CD4-positive, alpha-beta T cell (primary cell): ENCODE measurements around the gene FAM135A. TPM values are rescaled to one million over a fixed set of nuclear protein-coding genes. Genes with fewer than 3 reads are reported as not detected.
"Not testable (repeated sequence)": the region's sequence is repeated elsewhere in the genome, so short reads cannot be mapped to it uniquely, and the experiment has no call there.

Experiments
- ATAC-seq: fragments of 200-7000 bp; cut with Tn5 transposase; one replicate; pipeline ENCODE4 v1.10.0; 2022; ENCODE audit warnings: mild to moderate bottlenecking; ENCODE audit not compliant: poor library complexity
- CTCF ChIA-PET: fragments of 350-600 bp; sonication (Branson Sonifier 250); formaldehyde crosslinking; loops from one replicate; lab custom pipeline; 2021; ENCODE audit warnings: antibody characterized with exemption, inconsistent platforms; lab: Charles Lee
- POLR2A ChIA-PET: fragments of 350-600 bp; sonication (Branson Sonifier 250); formaldehyde crosslinking; loops from one replicate; lab custom pipeline; 2021; ENCODE audit warnings: antibody characterized with exemption, inconsistent platforms; lab: Charles Lee
- DNase-seq, 14 experiments: peaks; one replicate each; pipeline ENCODE4 v3.0.0-alpha.2; 2013 to 2020; ENCODE audit warnings: mixed read lengths in 2 of 14
- H3K27ac ChIP-seq, 2 donors: one replicate each; pipeline versions ENCODE4 v1.5.1 to v1.7.0; 2013; ENCODE audit warnings: low read length in 2 of 2, low read depth in 1 of 2, mild to moderate bottlenecking in 1 of 2
- H3K27me3 ChIP-seq, 2 experiments: 1 replicate in 1 of 2; 2 replicates in 1 of 2; pipeline versions ENCODE4 v1.6.1 to v1.7.0; 2013; ENCODE audit warnings: low read length in 2 of 2, control low read depth in 1 of 2, mild to moderate bottlenecking in 1 of 2, moderate library complexity in 1 of 2; ENCODE audit not compliant: insufficient read depth in 2 of 2, control insufficient read depth in 1 of 2
- H3K36me3 ChIP-seq: one replicate; pipeline ENCODE4 v1.6.1; 2013; ENCODE audit warnings: low read length, control low read depth; ENCODE audit not compliant: insufficient read depth
- H3K4me1 ChIP-seq: one replicate; pipeline ENCODE4 v1.6.1; 2013; ENCODE audit warnings: low read length, control low read depth; ENCODE audit not compliant: insufficient read depth
- H3K4me3 ChIP-seq: one replicate; pipeline ENCODE4 v1.5.1; 2013; ENCODE audit warnings: mild to moderate bottlenecking, low read length, moderate library complexity
- H3K9me3 ChIP-seq, 2 experiments: 1 replicate in 1 of 2; 2 replicates in 1 of 2; pipeline versions ENCODE4 v1.6.1 to v1.7.0; 2013; ENCODE audit warnings: low read length in 2 of 2, mild to moderate bottlenecking in 2 of 2, control low read depth in 1 of 2, moderate library complexity in 1 of 2; ENCODE audit not compliant: control insufficient read depth in 1 of 2, insufficient read depth in 1 of 2
- H3K27ac Mint-ChIP-seq: one replicate; pipeline ENCODE4 v1.8.0; 2020; ENCODE audit warnings: mixed read lengths
- H3K27me3 Mint-ChIP-seq: one replicate; pipeline ENCODE4 v1.8.0; 2021; ENCODE audit warnings: mixed read lengths
- H3K36me3 Mint-ChIP-seq: one replicate; pipeline ENCODE4 v1.8.0; 2021; ENCODE audit warnings: low read depth, mixed read lengths
- H3K4me1 Mint-ChIP-seq: one replicate; pipeline ENCODE4 v1.8.0; 2021; ENCODE audit warnings: low read depth, mixed read lengths
- H3K4me3 Mint-ChIP-seq: one replicate; pipeline ENCODE4 v1.8.0; 2020; ENCODE audit warnings: mild to moderate bottlenecking, mixed read lengths
- H3K9me3 Mint-ChIP-seq: one replicate; pipeline ENCODE4 v1.8.0; 2020; ENCODE audit warnings: mixed read lengths
- intact Hi-C, 2 experiments: fragments of 100-400 bp; cut with DNase I in 1 of 2; cut with micrococcal nuclease in 1 of 2; formaldehyde crosslinking; loops; one replicate each; pipeline versions ENCODE4 v1.15.1 to v1.9.0; 2023 to 2025; cut with DNase I, micrococcal nuclease
- total RNA-seq, 174 experiments: library from RNA in 2 of 174; stranded (reverse) in 2 of 174; gene quantifications; one replicate each; pipeline ENCODE4 v1.2.3 and lab custom pipeline; 2021 to 2026
- TF ChIP-seq, protein P1 (sequence below): fragments of 200-600 bp; IDR thresholded peaks from one replicate; pipeline ENCODE4 v1.8.0; 2022; ENCODE audit warnings: antibody characterized with exemption, mild to moderate bottlenecking

FAM135A gene
- total RNA-seq, 2 experiments from 2014 or later, result 5.6 to 6.6 TPM

DNA sequence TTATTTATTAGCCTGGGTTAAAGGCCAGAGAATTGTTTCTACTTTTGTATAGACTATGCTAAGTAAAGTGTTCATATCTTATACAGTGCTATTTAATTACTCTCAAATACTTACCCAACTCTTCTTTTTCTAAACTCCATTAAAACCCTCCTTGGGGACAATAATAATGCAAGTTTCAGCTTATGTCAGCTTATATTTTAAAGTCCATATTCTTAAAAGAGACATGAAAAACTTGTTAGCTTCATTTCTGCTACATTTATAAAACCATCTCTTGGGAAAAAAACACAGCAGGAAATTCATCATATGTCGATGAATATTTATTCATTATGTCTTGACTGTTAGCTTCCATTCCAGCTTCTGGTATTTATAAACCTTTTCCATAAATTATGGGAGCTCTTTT lies 81.5 kb downstream of the FAM135A start:
- H3K36me3 ChIP-seq, result no peaks in the 10 kb centered on the region
- TF ChIP-seq, protein P1, sequence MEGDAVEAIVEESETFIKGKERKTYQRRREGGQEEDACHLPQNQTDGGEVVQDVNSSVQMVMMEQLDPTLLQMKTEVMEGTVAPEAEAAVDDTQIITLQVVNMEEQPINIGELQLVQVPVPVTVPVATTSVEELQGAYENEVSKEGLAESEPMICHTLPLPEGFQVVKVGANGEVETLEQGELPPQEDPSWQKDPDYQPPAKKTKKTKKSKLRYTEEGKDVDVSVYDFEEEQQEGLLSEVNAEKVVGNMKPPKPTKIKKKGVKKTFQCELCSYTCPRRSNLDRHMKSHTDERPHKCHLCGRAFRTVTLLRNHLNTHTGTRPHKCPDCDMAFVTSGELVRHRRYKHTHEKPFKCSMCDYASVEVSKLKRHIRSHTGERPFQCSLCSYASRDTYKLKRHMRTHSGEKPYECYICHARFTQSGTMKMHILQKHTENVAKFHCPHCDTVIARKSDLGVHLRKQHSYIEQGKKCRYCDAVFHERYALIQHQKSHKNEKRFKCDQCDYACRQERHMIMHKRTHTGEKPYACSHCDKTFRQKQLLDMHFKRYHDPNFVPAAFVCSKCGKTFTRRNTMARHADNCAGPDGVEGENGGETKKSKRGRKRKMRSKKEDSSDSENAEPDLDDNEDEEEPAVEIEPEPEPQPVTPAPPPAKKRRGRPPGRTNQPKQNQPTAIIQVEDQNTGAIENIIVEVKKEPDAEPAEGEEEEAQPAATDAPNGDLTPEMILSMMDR, result no peak
- intact Hi-C loops, result no loop called here
- H3K4me1 ChIP-seq, result no peaks in the 10 kb centered on the region
- no peak overlapping the region for H3K4me3 ChIP-seq
- no peaks in the 10 kb centered on the region for H3K9me3 ChIP-seq
- H3K27ac ChIP-seq, result no peak overlapping the region
- ATAC-seq, result no peak
- no peak overlapping the region for H3K4me3 Mint-ChIP-seq
- ChIA-PET CTCF (no interaction called here), POLR2A (interaction anchor here (0.7 kb wide), 1 partner anchor 64 kb away, joined by 3 read pairs; no protein-coding TSS in a partner anchor)
- H3K9me3 Mint-ChIP-seq, result peaks cover 15% of the 10 kb centered on the region
- peaks cover 42% of the 10 kb centered on the region for H3K36me3 Mint-ChIP-seq
- no peak overlapping the region for H3K27ac Mint-ChIP-seq
- H3K27me3 ChIP-seq, result no peaks in the 10 kb centered on the region
- no peaks in the 10 kb centered on the region for H3K27me3 Mint-ChIP-seq
- H3K4me1 Mint-ChIP-seq, result no peaks in the 10 kb centered on the region
- DNase-seq, result no peak

DNA sequence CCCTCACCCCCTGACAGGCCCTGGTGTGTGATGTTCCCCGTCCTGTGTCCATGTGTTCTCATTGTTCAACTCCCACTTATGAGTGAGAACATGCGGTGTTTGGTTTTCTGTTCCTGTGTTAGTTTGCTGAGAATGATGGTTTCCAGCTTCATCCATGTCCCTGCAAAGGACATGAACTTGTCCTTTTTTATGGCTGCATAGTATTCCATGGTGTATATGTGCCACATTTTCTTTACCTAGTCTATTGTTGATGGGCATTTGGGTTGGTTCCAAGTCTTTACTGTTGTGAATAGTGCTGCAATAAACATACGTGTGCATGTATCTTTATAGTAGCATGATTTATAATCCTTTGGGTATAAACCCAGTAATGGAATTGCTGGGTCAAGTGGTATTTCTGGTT lies 82.5 kb downstream of the FAM135A start:
- ATAC-seq, CTCF ChIA-PET: not testable (repeated sequence)

DNA sequence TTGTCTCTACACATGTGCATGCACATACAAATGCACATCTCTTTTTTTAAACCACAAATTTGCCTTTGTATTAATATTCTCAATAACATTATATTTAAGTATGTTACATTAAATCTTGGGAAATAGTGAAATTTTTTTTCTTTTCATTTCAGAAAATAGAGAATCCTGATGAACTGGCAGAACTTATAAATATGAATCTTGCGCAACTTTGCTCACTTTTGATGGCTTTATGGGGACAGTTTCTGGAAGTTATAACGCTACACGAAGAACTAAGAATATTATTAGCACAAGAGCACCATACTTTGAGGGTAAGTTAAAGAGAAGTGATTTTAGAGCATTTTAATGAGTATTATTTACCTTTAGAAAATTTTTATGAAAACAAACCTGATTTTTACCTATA lies 89.2 kb downstream of the FAM135A start:
- H3K4me1 ChIP-seq, result no peaks in the 10 kb centered on the region
- DNase-seq (no peak), ATAC-seq (no peak)
- intact Hi-C loops, result no loop called here
- POLR2A ChIA-PET, result no interaction called here
- peaks cover 8 to 12% of the 10 kb centered on the region in 2 experiments for H3K9me3 ChIP-seq
- Mint-ChIP-seq H3K4me1 (no peaks in the 10 kb centered on the region), H3K27ac (no peak overlapping the region), H3K4me3 (no peak overlapping the region), H3K36me3 (peaks cover 76% of the 10 kb centered on the region), H3K9me3 (peaks cover 32% of the 10 kb centered on the region), H3K27me3 (no peaks in the 10 kb centered on the region)
- TF ChIP-seq, protein P1, result no peak
- no peak overlapping the region for H3K4me3 ChIP-seq
- CTCF ChIA-PET, result interaction anchor here (1.6 kb wide), 1 partner anchor 11 kb away, joined by 4 read pairs; no protein-coding TSS in a partner anchor
- H3K27me3 ChIP-seq, result no peaks in the 10 kb centered on the region
- H3K27ac ChIP-seq, result no peak overlapping the region
- peaks cover 17% of the 10 kb centered on the region for H3K36me3 ChIP-seq

More for the DNA sequence above, 82.5 kb downstream of the FAM135A start:
- H3K27me3 Mint-ChIP-seq, H3K4me3 ChIP-seq, POLR2A ChIA-PET, H3K4me3 Mint-ChIP-seq, intact Hi-C loops, H3K27me3 ChIP-seq, H3K27ac Mint-ChIP-seq, DNase-seq, H3K27ac ChIP-seq, H3K9me3 ChIP-seq, H3K4me1 ChIP-seq, H3K4me1 Mint-ChIP-seq, H3K36me3 ChIP-seq: not testable (repeated sequence)
- peaks cover 18% of the 10 kb centered on the region for H3K9me3 Mint-ChIP-seq
- peaks cover 49% of the 10 kb centered on the region for H3K36me3 Mint-ChIP-seq

DNA sequence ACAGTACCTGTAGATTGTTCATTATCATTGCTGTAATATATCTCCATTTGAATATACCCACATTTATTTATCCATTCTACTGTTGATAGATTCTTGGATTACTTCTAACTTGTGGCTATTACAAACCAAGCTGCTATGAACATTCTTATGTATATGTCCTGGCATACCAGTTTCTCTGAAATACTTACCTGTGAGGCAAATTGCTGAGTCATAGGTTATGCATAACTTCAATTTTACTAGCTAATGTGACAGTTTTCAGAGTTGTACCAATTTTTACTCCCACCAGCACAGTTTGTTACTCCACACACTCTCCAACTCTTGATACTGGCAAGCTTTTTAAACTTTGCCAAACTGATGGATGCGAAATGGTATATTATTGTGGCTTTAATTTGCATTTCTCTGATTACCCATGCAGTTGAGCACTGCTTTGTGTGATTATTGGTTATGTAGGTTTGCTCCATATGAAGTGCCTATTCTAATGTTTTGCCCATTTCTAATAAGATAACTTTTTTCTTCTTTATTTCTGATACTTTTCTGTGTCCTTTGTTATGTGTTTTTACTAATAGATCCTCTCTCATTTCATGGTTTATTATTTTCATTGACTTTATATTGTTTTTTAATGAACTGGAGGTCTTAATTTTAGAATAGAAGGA lies 90.6 kb downstream of the FAM135A start:
- H3K36me3 Mint-ChIP-seq, result peaks cover 61% of the 10 kb centered on the region
- ChIA-PET CTCF (no interaction called here), POLR2A (no interaction called here)
- Histone ChIP-seq H3K27me3 (no peaks in the 10 kb centered on the region), H3K27ac (no peak overlapping the region), H3K4me3 (no peak overlapping the region), H3K9me3 (peaks cover 8 to 12% of the 10 kb centered on the region in 2 experiments), H3K36me3 (peaks cover 17% of the 10 kb centered on the region), H3K4me1 (no peaks in the 10 kb centered on the region)
- H3K9me3 Mint-ChIP-seq, result peaks cover 22% of the 10 kb centered on the region
- ATAC-seq (no peak), DNase-seq (no peak)
- no peak overlapping the region for H3K4me3 Mint-ChIP-seq
- no peaks in the 10 kb centered on the region for H3K27me3 Mint-ChIP-seq
- TF ChIP-seq, protein P1, result no peak
- no peaks in the 10 kb centered on the region for H3K4me1 Mint-ChIP-seq
- H3K27ac Mint-ChIP-seq, result no peak overlapping the region
- intact Hi-C loops, result no loop called here
